ENCODE results near the gene UBL4B. TPM values are rescaled to one million over a fixed set of nuclear protein-coding genes. Genes with fewer than 3 reads are reported as not detected.

Gene UBL4B
- total RNA-seq, 1 experiment from 2014 or later = 0.07 TPM

GRCh38 chr1:110086961-110087360, 25.3 kb upstream of the UBL4B start:
- ATAC-seq (no peak), DNase-seq (no peak)
- no peak for TF ChIP-seq EZH2phosphoT487 (IDR thresholded peaks at IDR 0.05; ENCODE audit: borderline replicate concordance, low read length)
- no peak for TF ChIP-seq EZH2 (IDR thresholded peaks at IDR 0.05; ENCODE audit: low read length, unreplicated experiment)
- TF ChIP-seq CTCF (conservative IDR thresholded peaks at IDR 0.05; ENCODE audit: low read depth, low read length) = no peak
- Histone ChIP-seq H3K9me3 (ENCODE audit: low read length) (no peaks in the 10 kb centered on the region), H3K36me3 (ENCODE audit: low read depth, low read length) (no peaks in the 10 kb centered on the region), H3K4me3 (ENCODE audit: low read length) (no peak overlapping the region), H2AFZ (ENCODE audit: low read length) (no peak overlapping the region), H3K9ac (ENCODE audit: low read length) (no peak overlapping the region), H3K4me1 (ENCODE audit: insufficient read depth, low read length) (no peaks in the 10 kb centered on the region), H3K9me2 (replicated peaks; ENCODE audit: low read length) (no peaks in the 10 kb centered on the region), H3K27ac (ENCODE audit: low read length) (no peak overlapping the region), H4K20me1 (ENCODE audit: low read length) (no peaks in the 10 kb centered on the region), H3K4me2 (ENCODE audit: low read length) (no peak overlapping the region), H3F3A (ENCODE audit: low read length, unreplicated experiment) (no peaks in the 10 kb centered on the region), H3K79me2 (ENCODE audit: low read length) (no peaks in the 10 kb centered on the region), H3K27me3 (ENCODE audit: low read length) (0 out of 2 replicates have a peak, but pooled peaks cover 5% of the 10 kb centered on the region)
- intact Hi-C loops (cut with micrococcal nuclease) = loop anchor here (5.0 kb wide), 1 partner anchor 530 kb away; no protein-coding TSS in a partner anchor
- ChIA-PET POLR2A (ENCODE audit: unreplicated experiment) (no interaction called here), CTCF (no interaction called here)
- BruUV-seq (replicated peaks) = no TSS peak

- Histone ChIP-seq H3K79me2 (ENCODE audit: low read length) (no peaks in the 10 kb centered on the region), H2AFZ (ENCODE audit: low read length) (no peak overlapping the region), H4K20me1 (ENCODE audit: low read length) (no peaks in the 10 kb centered on the region), H3K9me3 (ENCODE audit: low read length) (no peaks in the 10 kb centered on the region), H3K36me3 (ENCODE audit: low read depth, low read length) (no peaks in the 10 kb centered on the region), H3K27ac (ENCODE audit: low read length) (no peak overlapping the region), H3K4me3 (ENCODE audit: low read length) (no peak overlapping the region), H3K9me2 (replicated peaks; ENCODE audit: low read length) (no peaks in the 10 kb centered on the region), H3K9ac (ENCODE audit: low read length) (no peak overlapping the region), H3F3A (ENCODE audit: low read length, unreplicated experiment) (no peaks in the 10 kb centered on the region), H3K4me2 (ENCODE audit: low read length) (no peak overlapping the region), H3K27me3 (ENCODE audit: low read length) (0 out of 2 replicates have a peak, but pooled peaks cover 5% of the 10 kb centered on the region), H3K4me1 (ENCODE audit: insufficient read depth, low read length) (no peaks in the 10 kb centered on the region)
- intact Hi-C loops (cut with micrococcal nuclease) = loop anchor here (1.0 to 5.0 kb wide), 3 partner anchors 18 to 529 kb away; no protein-coding TSS in a partner anchor
- POLR2A ChIA-PET (ENCODE audit: unreplicated experiment) = no interaction called here
- CTCF ChIA-PET = interaction anchor here (0.6 to 1.0 kb wide), 7 partner anchors 14 to 372 kb away, joined by 3 to 4 read pairs (median 3); no protein-coding TSS in a partner anchor
- no TSS peak for BruUV-seq (replicated peaks)
- TF ChIP-seq EZH2 (IDR thresholded peaks at IDR 0.05; ENCODE audit: low read length, unreplicated experiment) (no peak), CTCF (conservative IDR thresholded peaks at IDR 0.05; ENCODE audit: low read depth, low read length) (peak; percentile 72), EZH2phosphoT487 (IDR thresholded peaks at IDR 0.05; ENCODE audit: borderline replicate concordance, low read length) (no peak)
- peak; percentile 96 for ATAC-seq
- DNase-seq = peak; percentile 76
Measured at GRCh38 chr1:110087812-110088738, 24.2 kb upstream of the UBL4B start.
